Esophagus squamous epithelium (tissue), 5 donors: ENCODE data around the gene CEBPB. TPM values are rescaled to one million over a fixed set of nuclear protein-coding genes. Genes with fewer than 3 reads are reported as not detected.

Experiments
- DNase-seq: peaks from one replicate; lab custom pipeline; 2025; lab: John Stamatoyannopoulos, UW
- H3K27ac ChIP-seq, 4 donors: fragments of 200-600 bp; sonication (generic); one replicate each; pipeline ENCODE4 v1.5.1; 2016 to 2019; ENCODE audit warnings: mild to moderate bottlenecking in 1 of 4
- H3K27me3 ChIP-seq, 4 donors: fragments of 200-600 bp; sonication (generic); 1 replicate in 3 of 4; 2 replicates in 1 of 4; pipeline versions ENCODE4 v1.5.1 to v1.6.0; 2017 to 2021; ENCODE audit warnings: antibody characterized with exemption in 1 of 4
- H3K36me3 ChIP-seq, 3 donors: fragments of 200-600 bp; sonication (generic); one replicate each; pipeline ENCODE4 v1.5.1; 2016 to 2019
- H3K4me1 ChIP-seq, 3 donors: fragments of 200-600 bp; sonication (generic); one replicate each; pipeline ENCODE4 v1.5.1; 2017 to 2019
- H3K4me3 ChIP-seq, 4 donors: fragments of 200-600 bp; sonication (generic); 1 replicate in 3 of 4; 2 replicates in 1 of 4; pipeline ENCODE4 v1.5.1; 2016 to 2019; ENCODE audit warnings: mild to moderate bottlenecking in 2 of 4, moderate library complexity in 1 of 4
- H3K9me3 ChIP-seq, 3 donors: fragments of 200-600 bp; sonication (generic); one replicate each; pipeline ENCODE4 v1.5.1; 2016 to 2019
- CTCF ChIP-seq, 6 experiments: fragments of 450-650 bp in 4 of 6; fragments of 200-600 bp in 2 of 6; sonication (generic) in 2 of 6; IDR thresholded peaks; one replicate each; pipeline ENCODE4 v1.5.1; 2016 to 2019; ENCODE audit warnings: antibody characterized with exemption in 6 of 6, mild to moderate bottlenecking in 4 of 6, moderate library complexity in 4 of 6
- POLR2A ChIP-seq, 4 donors: fragments of 450-650 bp; IDR thresholded peaks; one replicate each; pipeline ENCODE4 v1.6.1; 2017; ENCODE audit warnings: antibody characterized with exemption in 4 of 4, mild to moderate bottlenecking in 4 of 4, moderate library complexity in 3 of 4
- WGBS, 2 donors: methylation state at CpG; one replicate each; pipeline ENCODE4 v1.1.5; 2018; 5-methylcytosine and 5-hydroxymethylcytosine counted together
- intact Hi-C: fragments of 100-400 bp; cut with DNase I; formaldehyde crosslinking; loops from one replicate; pipeline ENCODE4 v1.15.0; 2022
- total RNA-seq, 4 donors: library from RNA; depleted of rRNA; stranded (reverse); fragments of >200 nt; gene quantifications; one replicate each; pipeline ENCODE4 v1.1.0, GENCODE V29; 2016
- donor health status: DM: yes; HTN: yes; CAD: no.

Gene CEBPB
- total RNA-seq, 4 donors from 2014 or later = 31.3 to 46.5 (median 38.2) TPM

- 77 to 79% methylated on average over 8 of the region's 8 CpGs for WGBS, 2 donors
- H3K27me3 ChIP-seq = no peaks in the 10 kb centered on the region
- no peak for TF ChIP-seq POLR2A (IDR thresholded peaks at IDR 0.05)
- TF ChIP-seq CTCF (IDR thresholded peaks at IDR 0.05) = no peak
- H3K27ac ChIP-seq = peak overlapping the region; percentile 92 to 100 (median 96)
- intact Hi-C loops = no loop called here
- no peaks in the 10 kb centered on the region for H3K9me3 ChIP-seq
- peaks cover 19 to 37% (median 21%) of the 10 kb centered on the region in 3 donors for H3K4me1 ChIP-seq
- DNase-seq = no peak
- peaks cover 0 to 15% (median 4%) of the 10 kb centered on the region in 3 donors for H3K36me3 ChIP-seq
- peak overlapping the region in 3 of 4 donors; percentile 68 to 98 (median 78) for H3K4me3 ChIP-seq
Measured at GRCh38 chr20:50194831-50195523, 4.3 kb downstream of the CEBPB start.

GRCh38 chr20:50195524-50196120, 5.0 kb downstream of the CEBPB start:
- no peak for DNase-seq
- H3K27ac ChIP-seq = peak overlapping the region; percentile 31 to 100 (median 92)
- H3K36me3 ChIP-seq = peaks cover 0 to 15% (median 4%) of the 10 kb centered on the region in 3 donors
- peaks cover 16 to 33% (median 21%) of the 10 kb centered on the region in 3 donors for H3K4me1 ChIP-seq
- no peaks in the 10 kb centered on the region for H3K27me3 ChIP-seq
- intact Hi-C loops = no loop called here
- no peaks in the 10 kb centered on the region for H3K9me3 ChIP-seq
- 75 to 87% methylated on average over 10 to 13 of the region's 13 CpGs for WGBS, 2 donors
- no peak for TF ChIP-seq CTCF (IDR thresholded peaks at IDR 0.05)
- no peak for TF ChIP-seq POLR2A (IDR thresholded peaks at IDR 0.05)
- H3K4me3 ChIP-seq = peak overlapping the region in 2 of 4 donors; percentile 78 to 98

GRCh38 chr20:50196248-50196647, 5.6 kb downstream of the CEBPB start:
- Histone ChIP-seq H3K27ac (peak overlapping the region in 1 of 4 donors; percentile 17), H3K36me3 (peaks cover 0 to 15% (median 4%) of the 10 kb centered on the region in 3 donors), H3K4me3 (no peak overlapping the region), H3K4me1 (peaks cover 16 to 33% (median 21%) of the 10 kb centered on the region in 3 donors), H3K27me3 (no peaks in the 10 kb centered on the region), H3K9me3 (no peaks in the 10 kb centered on the region)
- WGBS, 2 donors = 76 to 91% methylated on average over 4 of the region's 4 CpGs
- TF ChIP-seq POLR2A (IDR thresholded peaks at IDR 0.05) (no peak), CTCF (IDR thresholded peaks at IDR 0.05) (no peak)
- DNase-seq = no peak
- intact Hi-C loops = no loop called here

- no peak for TF ChIP-seq POLR2A (IDR thresholded peaks at IDR 0.05)
- TF ChIP-seq CTCF (IDR thresholded peaks at IDR 0.05) = no peak
- Histone ChIP-seq H3K9me3 (no peaks in the 10 kb centered on the region), H3K27me3 (no peaks in the 10 kb centered on the region), H3K36me3 (peaks cover 0 to 15% (median 4%) of the 10 kb centered on the region in 3 donors), H3K4me3 (no peak overlapping the region), H3K4me1 (peaks cover 16 to 33% (median 21%) of the 10 kb centered on the region in 3 donors), H3K27ac (peak overlapping the region in 1 of 4 donors; percentile 17)
- no peak for DNase-seq
- intact Hi-C loops = no loop called here
- WGBS, 2 donors = 88 to 89% methylated on average over 1 to 5 of the region's 6 CpGs
Measured at GRCh38 chr20:50196896-50197295, 6.3 kb downstream of the CEBPB start.
